ENCODE measurements around the gene TRMT10C. TPM values are rescaled to one million over a fixed set of nuclear protein-coding genes. Genes with fewer than 3 reads are reported as not detected.
"Not testable (repeated sequence)": the region's sequence is repeated elsewhere in the genome, so short reads cannot be mapped to it uniquely, and the experiment has no call there.

TRMT10C gene
- 25.6 TPM for total RNA-seq
- long read RNA-seq, transcript TRMT10C-201 (2 exons, 1,819 nt) = major isoform, 77 of 78 reads
- long read RNA-seq, partial matches to known transcripts = 0 of 78 reads
- long read RNA-seq, other reads (novel, unspliced or antisense) = 1 of 78 reads

GRCh38 chr3:101561630-101562328, at the start of gene TRMT10C:
Gene TRMT10C, plus strand, starts transcription at chr3:101561868. Its CDS starts 2,914 bp downstream, at chr3:101564782.
- ATAC-seq (ENCODE audit: poor library complexity) = peak; percentile 99
- intact Hi-C loops (cut with DNase I) = no loop called here
- DNase-seq = peak; percentile 95

GRCh38 chr3:101512396-101512645, 49.3 kb upstream of the TRMT10C start:
- intact Hi-C loops (cut with DNase I) = no loop called here
- peak; percentile 48 for ATAC-seq (ENCODE audit: poor library complexity)

GRCh38 chr3:101512646-101513418, 48.8 kb upstream of the TRMT10C start, which contains the start of gene SENP7:
Gene SENP7, minus strand, starts transcription at chr3:101513212. Its CDS starts 82 bp downstream, at chr3:101513130.
- peak; percentile 96 for ATAC-seq (ENCODE audit: poor library complexity)
- intact Hi-C loops (cut with DNase I) = no loop called here
- peak; percentile 93 for DNase-seq

More at GRCh38 chr3:101512396-101512645, 49.3 kb upstream of the TRMT10C start:
- DNase-seq = no peak

GRCh38 chr3:101513419-101513986, 48.2 kb upstream of the TRMT10C start:
- DNase-seq (no peak), ATAC-seq (ENCODE audit: poor library complexity) (peak; percentile 73)
- intact Hi-C loops (cut with DNase I) = no loop called here

GRCh38 chr3:101518421-101518871, 43.2 kb upstream of the TRMT10C start:
- no peak for ATAC-seq (ENCODE audit: poor library complexity)
- intact Hi-C loops (cut with DNase I) = no loop called here
- DNase-seq = no peak

GRCh38 chr3:101519685-101520365, 41.8 kb upstream of the TRMT10C start:
- DNase-seq (no peak), ATAC-seq (ENCODE audit: poor library complexity) (no peak)
- intact Hi-C loops (cut with DNase I) = no loop called here

GRCh38 chr3:101521211-101521701, 40.4 kb upstream of the TRMT10C start:
- intact Hi-C loops (cut with DNase I) = no loop called here
- no peak for ATAC-seq (ENCODE audit: poor library complexity)

GRCh38 chr3:101527441-101527840, 34.2 kb upstream of the TRMT10C start:
- DNase-seq = no peak
- intact Hi-C loops (cut with DNase I) = no loop called here
- ATAC-seq (ENCODE audit: poor library complexity) = no peak

More at GRCh38 chr3:101521211-101521701, 40.4 kb upstream of the TRMT10C start:
- DNase-seq = no peak

GRCh38 chr3:101527906-101528305, 33.8 kb upstream of the TRMT10C start:
- no peak for ATAC-seq (ENCODE audit: poor library complexity)
- no peak for DNase-seq
- intact Hi-C loops (cut with DNase I) = no loop called here

- DNase-seq = no peak
- intact Hi-C loops (cut with DNase I) = no loop called here
Measured at GRCh38 chr3:101529816-101530685, 31.6 kb upstream of the TRMT10C start.

GRCh38 chr3:101530686-101531047, 31.0 kb upstream of the TRMT10C start:
- DNase-seq (no peak), ATAC-seq (ENCODE audit: poor library complexity) (no peak)
- intact Hi-C loops (cut with DNase I) = no loop called here

More at GRCh38 chr3:101529816-101530685, 31.6 kb upstream of the TRMT10C start:
- ATAC-seq (ENCODE audit: poor library complexity) = no peak

GRCh38 chr3:101531473-101532086, 30.1 kb upstream of the TRMT10C start:
- intact Hi-C loops (cut with DNase I) = no loop called here
- ATAC-seq (ENCODE audit: poor library complexity) (no peak), DNase-seq (no peak)

- intact Hi-C loops (cut with DNase I) = no loop called here
- no peak for ATAC-seq (ENCODE audit: poor library complexity)
- DNase-seq = no peak
Measured at GRCh38 chr3:101532783-101533602, 28.7 kb upstream of the TRMT10C start.

- intact Hi-C loops (cut with DNase I) = no loop called here
- DNase-seq (no peak), ATAC-seq (ENCODE audit: poor library complexity) (no peak)
Measured at GRCh38 chr3:101533603-101533968, 28.1 kb upstream of the TRMT10C start.

- ATAC-seq (ENCODE audit: poor library complexity) (no peak), DNase-seq (no peak)
- intact Hi-C loops (cut with DNase I) = no loop called here
Measured at GRCh38 chr3:101535221-101535620, 26.4 kb upstream of the TRMT10C start.

- DNase-seq = no peak
- no peak for ATAC-seq (ENCODE audit: poor library complexity)
- intact Hi-C loops (cut with DNase I) = no loop called here
Measured at GRCh38 chr3:101536266-101536665, 25.4 kb upstream of the TRMT10C start.

GRCh38 chr3:101536955-101537354, 24.7 kb upstream of the TRMT10C start:
- DNase-seq; ATAC-seq (ENCODE audit: poor library complexity); intact Hi-C loops (cut with DNase I): not testable (repeated sequence)

Measured in Right ventricle myocardium superior (tissue), 1 donor.